ENCODE results near the gene GDF10.

DNA sequence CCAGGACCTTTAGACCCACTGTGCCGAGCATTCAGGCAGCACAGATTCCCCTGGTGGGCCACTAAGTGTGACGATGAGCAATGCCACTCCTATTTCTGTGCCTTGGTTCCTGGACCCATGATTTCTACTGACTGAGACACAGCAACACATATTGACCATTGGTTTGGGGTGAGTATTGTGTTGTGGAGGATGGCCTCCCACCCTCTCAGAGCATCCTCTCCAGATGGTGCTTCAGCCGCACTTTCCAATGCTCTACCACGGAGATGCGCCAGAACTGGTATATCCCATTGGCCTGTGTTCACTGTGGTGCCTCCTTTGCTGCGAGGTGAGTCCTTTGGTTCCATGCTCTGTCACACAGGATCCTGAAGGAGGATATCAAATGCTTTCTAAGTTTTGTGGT is 10.1 kb upstream of the GDF10 start:
- TF ChIP-seq, protein P1, sequence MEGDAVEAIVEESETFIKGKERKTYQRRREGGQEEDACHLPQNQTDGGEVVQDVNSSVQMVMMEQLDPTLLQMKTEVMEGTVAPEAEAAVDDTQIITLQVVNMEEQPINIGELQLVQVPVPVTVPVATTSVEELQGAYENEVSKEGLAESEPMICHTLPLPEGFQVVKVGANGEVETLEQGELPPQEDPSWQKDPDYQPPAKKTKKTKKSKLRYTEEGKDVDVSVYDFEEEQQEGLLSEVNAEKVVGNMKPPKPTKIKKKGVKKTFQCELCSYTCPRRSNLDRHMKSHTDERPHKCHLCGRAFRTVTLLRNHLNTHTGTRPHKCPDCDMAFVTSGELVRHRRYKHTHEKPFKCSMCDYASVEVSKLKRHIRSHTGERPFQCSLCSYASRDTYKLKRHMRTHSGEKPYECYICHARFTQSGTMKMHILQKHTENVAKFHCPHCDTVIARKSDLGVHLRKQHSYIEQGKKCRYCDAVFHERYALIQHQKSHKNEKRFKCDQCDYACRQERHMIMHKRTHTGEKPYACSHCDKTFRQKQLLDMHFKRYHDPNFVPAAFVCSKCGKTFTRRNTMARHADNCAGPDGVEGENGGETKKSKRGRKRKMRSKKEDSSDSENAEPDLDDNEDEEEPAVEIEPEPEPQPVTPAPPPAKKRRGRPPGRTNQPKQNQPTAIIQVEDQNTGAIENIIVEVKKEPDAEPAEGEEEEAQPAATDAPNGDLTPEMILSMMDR (IDR thresholded peaks at IDR 0.05), result no peak
- TF ChIP-seq POLR2A (IDR thresholded peaks at IDR 0.05), result no peak

Measured in lower leg skin (tissue), 3 donors.